Heart left ventricle (tissue), 13 donors: Measurements from ENCODE around the gene NFX1.

ENCODE experiments used
- POLR2A ChIP-seq, 2 donors: fragments of 450-650 bp; IDR thresholded peaks; one replicate each; pipeline ENCODE4 v1.6.1; 2017; ENCODE audit warnings: antibody characterized with exemption in 2 of 2, mild to moderate bottlenecking in 2 of 2, moderate library complexity in 2 of 2
- TF ChIP-seq, protein P1 (sequence below), 12 donors: fragments of 200-600 bp; sonication (generic) in 4 of 12; IDR thresholded peaks; one replicate each; pipeline versions ENCODE4 v1.5.0 to v1.8.0; 2018 to 2022; ENCODE audit warnings: antibody characterized with exemption in 12 of 12, mild to moderate bottlenecking in 5 of 12
- donor health status: ischemic (EF 13 %, LVEDD 7.1; RV severe dilation, severe dysfunction).
- donor health status: DM: no; HTN: yes; CAD: no.
- donor health status: DM: no; HTN: no; CAD: no.
- donor health status: ischemic (EF 25% LVEDD 6.9; RV normal size, moderate dysfunction).
- donor health status: ischemic (EF 25% LVEDD 5.7; RV mildly dilated, moderate dysfunction).
- donor health status: ischemic (EF 35%, LVEDD 5.7; RV mildly dilated, moderate dysfunction).
- donor health status: nonischemic (EF 11% LVEDD 7.7; RV severe dilation, severe dysfunction).
- donor health status: DM: yes; HTN: yes; CAD: no.
- donor health status: PGD.
- donor health status: ischemic (EF 29% LVEDD 5.4; RV normal size, mild dysfunction).
- donor health status: nonischemic (EF 23%, LVEDD 6.1; RV moderate dilation, normal function).

DNA sequence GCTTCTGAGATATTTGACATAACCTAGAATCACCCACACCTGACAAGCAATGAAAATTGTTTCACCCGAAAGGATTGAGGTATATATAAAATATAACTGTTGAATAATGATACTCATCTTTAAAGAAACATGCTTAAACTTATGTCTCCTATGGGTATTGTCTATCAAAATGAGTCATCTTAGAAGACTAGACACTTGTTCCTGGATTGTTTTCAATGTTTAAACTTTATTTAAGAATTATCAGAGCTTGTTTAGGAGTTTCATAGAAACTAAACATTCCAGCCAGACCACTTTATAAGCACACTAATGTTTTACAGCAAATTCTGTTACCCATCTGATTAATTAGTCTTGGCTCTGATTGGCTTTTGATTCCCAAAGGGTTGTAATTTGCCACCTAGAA is 19.6 kb downstream of the NFX1 start:
- no peak for TF ChIP-seq POLR2A (IDR thresholded peaks at IDR 0.05)
- TF ChIP-seq, protein P1, sequence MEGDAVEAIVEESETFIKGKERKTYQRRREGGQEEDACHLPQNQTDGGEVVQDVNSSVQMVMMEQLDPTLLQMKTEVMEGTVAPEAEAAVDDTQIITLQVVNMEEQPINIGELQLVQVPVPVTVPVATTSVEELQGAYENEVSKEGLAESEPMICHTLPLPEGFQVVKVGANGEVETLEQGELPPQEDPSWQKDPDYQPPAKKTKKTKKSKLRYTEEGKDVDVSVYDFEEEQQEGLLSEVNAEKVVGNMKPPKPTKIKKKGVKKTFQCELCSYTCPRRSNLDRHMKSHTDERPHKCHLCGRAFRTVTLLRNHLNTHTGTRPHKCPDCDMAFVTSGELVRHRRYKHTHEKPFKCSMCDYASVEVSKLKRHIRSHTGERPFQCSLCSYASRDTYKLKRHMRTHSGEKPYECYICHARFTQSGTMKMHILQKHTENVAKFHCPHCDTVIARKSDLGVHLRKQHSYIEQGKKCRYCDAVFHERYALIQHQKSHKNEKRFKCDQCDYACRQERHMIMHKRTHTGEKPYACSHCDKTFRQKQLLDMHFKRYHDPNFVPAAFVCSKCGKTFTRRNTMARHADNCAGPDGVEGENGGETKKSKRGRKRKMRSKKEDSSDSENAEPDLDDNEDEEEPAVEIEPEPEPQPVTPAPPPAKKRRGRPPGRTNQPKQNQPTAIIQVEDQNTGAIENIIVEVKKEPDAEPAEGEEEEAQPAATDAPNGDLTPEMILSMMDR (IDR thresholded peaks at IDR 0.05) = no peak
